SH-SY5Y (cell line): ENCODE measurements around the gene NF1.

Experiments used
- GATA2 ChIP-seq: IDR thresholded peaks from 2 replicates; pipeline ENCODE4 v1.6.1; 2011; ENCODE audit warnings: mild to moderate bottlenecking, low read depth, low read length
- GATA3 ChIP-seq: IDR thresholded peaks from 2 replicates; pipeline ENCODE4 v1.6.1; 2011; ENCODE audit warnings: low read depth, mild to moderate bottlenecking, low read length, moderate library complexity

- TF ChIP-seq GATA2: no peak
- no peak for TF ChIP-seq GATA3
Measured at GRCh38 chr17:31101943-31102342, 7.2 kb downstream of the NF1 start.
